Hematopoietic multipotent progenitor cell treated with erythropoietin and hydrocortisone succinate and interleukin-3 and kit ligand, for 8 days (in vitro differentiated cells): ENCODE data around the gene ITGA11.

Source experiments
- DNase-seq: peaks from one replicate; pipeline ENCODE4 v3.0.0-alpha.2; 2015

Gene ITGA11

DNA sequence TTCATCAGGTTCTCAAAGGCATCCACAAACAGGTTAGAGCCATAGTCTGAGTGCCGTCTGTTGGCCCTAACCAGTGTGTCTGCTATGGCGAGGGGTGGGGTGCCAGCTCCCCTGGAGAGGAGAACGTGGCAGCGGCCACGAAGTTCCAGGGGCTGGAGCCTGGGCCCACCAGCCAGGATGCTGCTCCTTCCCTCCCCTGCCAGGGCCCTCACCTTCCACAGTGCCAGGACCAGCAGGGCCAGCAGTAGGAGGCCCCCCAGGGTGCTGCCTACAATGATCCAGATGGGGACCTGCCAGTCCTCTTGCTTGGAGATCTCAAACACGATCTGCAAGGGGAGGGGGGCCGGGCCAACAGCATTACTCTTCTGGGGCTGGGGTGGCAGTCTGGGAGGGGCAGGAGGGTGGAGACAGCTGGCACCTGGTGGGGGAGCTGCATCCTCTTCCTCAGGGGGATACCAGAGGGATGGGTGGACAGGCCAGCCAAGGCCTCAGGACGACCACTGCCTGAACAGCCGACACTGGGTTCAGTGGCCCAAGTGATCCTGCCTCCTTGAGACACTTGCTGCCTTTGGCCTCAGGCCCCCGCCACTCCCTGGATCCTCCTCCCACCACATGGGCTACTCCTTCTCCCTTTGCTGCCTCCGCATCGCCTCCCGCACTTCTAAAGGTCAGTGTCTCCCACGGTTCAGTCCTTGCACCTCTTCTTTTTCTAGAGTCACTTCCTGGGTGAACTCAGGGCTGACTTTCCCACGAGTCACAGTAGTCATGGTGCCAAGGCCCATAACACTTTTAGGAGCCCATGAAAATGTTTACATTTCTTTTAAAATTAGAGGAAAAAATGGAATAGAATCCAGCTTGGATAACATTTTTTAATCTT, 128.2 kb downstream of the ITGA11 start:
- DNase-seq = no peak

DNA sequence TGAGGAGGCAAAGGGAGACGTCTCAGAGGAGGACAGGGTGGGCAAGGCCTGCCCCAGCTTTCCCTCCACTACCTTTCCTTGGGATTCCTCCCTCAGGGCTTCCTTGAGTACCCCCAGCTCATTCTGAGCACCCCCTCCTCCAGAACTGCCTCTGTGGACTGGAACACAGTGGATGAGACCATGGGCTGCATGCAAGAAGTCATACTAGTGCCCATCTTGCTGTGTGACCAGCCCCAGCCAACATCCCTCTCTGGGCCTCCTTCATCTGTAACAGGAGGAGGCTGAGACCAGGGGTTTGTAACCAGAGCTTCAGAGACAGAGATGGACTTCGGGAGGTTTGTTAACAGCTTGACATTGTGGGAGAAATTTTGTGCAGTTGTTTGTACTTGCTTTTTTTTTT, 128.8 kb downstream of the ITGA11 start:
- no peak for DNase-seq

DNA sequence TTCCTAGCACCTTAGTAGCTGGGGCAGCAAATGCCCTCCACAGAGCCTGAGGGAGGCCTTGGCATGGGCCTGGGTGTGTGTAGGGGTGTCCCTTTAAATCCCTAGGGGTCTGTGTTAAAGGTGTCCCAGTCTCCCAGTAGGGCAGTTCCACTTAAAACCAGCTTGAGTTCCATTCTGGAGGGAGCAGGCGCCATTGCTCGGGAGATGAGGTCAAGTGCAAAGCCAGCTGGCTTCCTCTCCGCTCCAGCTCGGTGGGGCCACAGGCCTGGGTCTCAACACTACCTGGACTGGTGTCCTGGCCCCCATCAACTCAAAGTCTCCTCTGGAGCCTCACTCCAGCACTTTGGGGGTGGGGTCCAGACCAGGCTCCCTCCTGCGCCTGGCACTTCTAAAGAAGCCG, 129.2 kb downstream of the ITGA11 start:
- DNase-seq = no peak

DNA sequence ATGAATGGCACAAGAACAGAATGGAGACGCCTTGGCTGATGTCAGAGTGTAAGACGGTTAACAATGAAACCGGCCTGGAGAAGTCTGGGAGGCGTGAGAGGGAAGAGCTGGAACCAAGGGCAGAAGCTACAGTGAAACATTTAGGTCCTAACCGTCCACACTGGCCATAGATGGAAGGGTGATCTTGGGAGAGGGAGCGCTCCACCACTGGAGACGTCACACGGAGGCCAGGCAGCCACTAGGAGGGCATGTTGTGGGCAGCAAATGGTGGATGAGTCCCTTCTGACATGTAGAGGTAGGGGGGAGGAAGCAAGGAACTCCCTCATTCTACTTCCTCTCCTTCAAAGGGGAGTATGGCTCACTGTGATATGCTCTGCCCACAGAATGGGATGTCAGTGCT, 130.7 kb downstream of the ITGA11 start:
- no peak for DNase-seq

DNA sequence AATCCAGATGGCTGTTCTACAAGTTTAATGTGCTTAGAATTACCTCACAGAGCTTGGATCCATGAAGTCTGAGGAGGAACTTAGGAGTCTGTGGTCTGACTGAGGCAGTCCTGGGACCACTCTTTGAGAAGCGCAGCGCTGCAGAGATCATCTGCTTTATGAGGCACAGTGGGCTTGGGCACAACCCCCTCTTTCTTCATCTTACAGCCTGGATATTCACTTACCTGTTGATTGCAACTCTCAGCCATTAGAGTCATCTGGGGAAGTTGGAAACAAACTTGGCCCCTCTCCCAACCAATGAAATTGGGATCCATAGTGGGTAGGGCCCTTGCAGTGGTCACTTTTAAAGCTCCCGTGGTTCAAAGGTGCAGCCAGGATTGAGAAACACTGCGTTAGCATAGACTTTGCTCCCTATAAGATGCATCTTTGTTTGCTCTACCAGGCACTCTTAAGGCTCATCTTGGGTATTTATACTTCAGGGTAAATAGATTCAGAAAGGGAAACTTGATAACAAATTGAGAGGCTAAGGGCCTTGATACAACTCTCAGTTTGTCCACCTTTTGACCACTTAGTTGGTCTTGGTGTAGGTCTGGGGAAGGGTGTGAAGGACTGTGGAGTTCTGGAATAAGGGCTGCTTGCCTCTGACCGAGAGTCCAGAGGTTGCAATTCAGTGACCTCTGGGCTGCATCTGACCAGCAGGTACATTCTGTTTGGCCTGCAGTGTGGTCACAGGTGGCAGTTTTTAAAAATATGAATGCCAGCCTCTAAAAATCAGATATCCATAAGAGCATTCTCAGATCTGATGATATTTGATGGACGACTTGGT, 131.6 kb downstream of the ITGA11 start:
- DNase-seq = no peak

DNA sequence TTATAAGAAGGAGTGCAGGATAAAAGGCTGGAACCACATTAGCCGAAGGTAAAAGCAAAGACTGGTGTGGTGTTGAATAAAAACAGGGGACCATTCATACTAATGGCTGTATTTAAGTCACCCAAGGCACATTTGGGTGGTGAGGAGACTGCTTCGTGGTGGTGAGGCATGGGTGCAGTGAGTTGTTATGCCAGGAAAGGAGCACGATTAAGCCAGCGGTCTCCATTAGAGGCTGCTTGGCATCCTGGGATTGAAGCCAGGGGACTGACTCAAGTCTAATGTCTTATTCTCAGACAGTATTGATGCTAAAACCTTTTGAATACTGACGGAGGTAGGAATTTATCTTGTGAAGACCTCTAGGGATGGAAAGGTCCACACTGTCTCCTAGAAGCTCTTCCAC, 132.5 kb downstream of the ITGA11 start:
- no peak for DNase-seq

GRCh38 chr15:68298882-68299381, 133.0 kb downstream of the ITGA11 start:
- DNase-seq = peak; percentile 34

- no peak for DNase-seq
Observed at GRCh38 chr15:68298336-68298735, 133.6 kb downstream of the ITGA11 start.

- no peak for DNase-seq
Observed at GRCh38 chr15:68295014-68295805, 136.8 kb downstream of the ITGA11 start.

- DNase-seq = no peak
Observed at GRCh38 chr15:68292967-68293366, 139.0 kb downstream of the ITGA11 start.

DNA sequence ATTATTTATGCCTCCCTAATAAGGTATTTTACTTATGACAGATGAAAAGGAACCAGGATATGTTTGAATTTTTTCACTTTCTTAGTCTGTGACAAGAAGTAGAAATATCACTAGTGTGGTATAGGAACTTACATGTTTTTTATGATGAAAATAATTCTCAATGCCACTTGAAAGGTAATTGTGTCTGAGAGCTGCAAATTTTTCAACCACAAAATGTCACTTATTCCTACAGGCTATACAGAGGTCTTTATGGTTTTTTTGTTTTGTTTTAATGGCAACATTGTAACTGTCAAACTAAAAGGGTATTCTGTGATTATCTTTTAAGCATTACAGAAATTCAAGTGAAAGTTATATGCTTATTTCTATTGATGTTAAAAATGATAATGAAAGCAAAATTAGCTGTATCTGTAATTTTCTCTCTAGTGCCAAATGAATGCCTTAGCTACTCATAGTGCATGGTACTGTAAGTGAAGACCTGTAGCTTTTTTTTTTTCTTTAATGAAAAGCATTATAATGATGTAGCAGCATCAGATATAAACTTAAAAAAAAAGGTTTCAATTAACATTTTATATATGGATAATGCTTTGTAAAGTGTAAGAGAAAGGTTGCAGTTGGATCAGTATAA, 139.7 kb downstream of the ITGA11 start:
- no peak for DNase-seq

DNA sequence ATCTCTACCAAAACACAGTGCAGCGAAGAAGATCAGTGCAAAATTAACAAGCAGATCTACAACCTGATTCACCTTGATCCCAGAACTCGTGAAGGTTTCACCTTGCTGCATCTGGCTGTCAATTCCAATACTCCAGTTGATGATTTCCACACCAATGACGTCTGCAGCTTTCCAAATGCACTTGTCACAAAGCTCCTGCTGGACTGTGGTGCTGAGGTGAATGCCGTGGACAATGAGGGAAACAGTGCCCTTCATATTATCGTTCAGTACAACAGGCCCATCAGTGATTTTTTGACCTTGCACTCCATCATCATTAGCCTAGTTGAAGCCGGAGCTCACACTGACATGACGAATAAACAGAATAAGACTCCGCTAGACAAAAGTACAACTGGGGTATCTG, 141.2 kb downstream of the ITGA11 start:
- DNase-seq = no peak

GRCh38 chr15:68289621-68290352, 142.2 kb downstream of the ITGA11 start:
- no peak for DNase-seq

GRCh38 chr15:68289057-68289456, 142.9 kb downstream of the ITGA11 start:
- DNase-seq = no peak

DNA sequence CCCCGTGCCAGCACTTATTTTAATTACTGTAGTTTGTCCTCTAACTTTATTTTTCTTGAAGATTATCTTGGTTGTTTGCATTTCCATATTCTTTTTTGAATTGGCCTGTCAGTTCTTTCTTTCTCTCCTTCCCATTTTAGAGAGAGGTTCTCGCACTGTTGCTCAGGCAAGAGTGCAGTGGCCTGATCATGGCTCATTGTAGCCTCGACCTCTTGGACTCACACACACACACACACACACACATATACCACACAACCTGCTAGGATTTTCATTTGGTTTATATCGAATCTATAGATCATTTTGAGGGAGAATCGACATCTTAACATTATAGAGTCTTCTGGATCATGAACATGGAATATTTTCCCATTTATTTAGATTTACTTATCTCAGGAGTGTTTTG, 145.7 kb downstream of the ITGA11 start:
- DNase-seq = no peak

- peak; percentile 29 for DNase-seq
Observed at GRCh38 chr15:68285259-68285980, 146.5 kb downstream of the ITGA11 start.

GRCh38 chr15:68284616-68285258, 147.2 kb downstream of the ITGA11 start:
- peak; percentile 94 for DNase-seq

DNA sequence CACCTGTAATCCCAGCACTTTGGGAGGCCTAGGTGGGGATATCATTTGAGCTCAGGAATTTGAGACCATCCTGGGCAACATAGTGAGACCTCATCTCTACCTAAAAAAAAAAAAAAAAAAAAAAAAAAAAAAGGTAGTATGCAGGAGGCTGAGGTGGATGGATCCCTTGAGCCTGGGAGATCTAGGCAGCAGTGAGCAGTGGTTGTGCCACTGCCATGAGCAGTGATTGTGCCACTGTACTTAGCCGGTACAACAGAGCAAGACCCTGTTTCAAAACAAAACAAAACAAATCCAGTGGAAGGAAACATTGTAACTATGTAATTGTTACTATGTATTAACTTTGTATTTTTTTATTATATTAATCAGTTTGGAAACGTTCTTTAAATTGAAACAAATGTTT, 148.6 kb downstream of the ITGA11 start:
- DNase-seq = no peak

DNA sequence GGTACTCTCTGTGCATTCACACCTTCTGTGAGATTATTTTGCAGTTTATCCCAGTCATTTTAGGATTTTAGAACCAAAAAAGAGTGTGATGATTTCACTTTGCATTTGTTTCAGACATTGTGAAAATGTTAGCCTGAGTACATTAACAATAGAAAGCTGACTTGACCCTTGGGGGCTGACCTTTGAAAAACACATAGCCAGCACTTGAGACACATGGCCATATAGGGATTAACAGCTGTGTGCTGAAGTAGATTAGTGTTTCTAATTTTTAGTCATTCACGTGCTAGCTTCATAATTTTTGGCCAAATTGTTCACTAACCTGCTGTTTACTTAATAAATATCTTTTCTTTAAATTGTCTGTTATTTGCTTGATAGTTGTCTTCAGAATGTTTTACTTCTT, 151.0 kb downstream of the ITGA11 start:
- no peak for DNase-seq
